GM21619 (cell line): ENCODE measurements around the gene CISH.

ENCODE experiments used
- ATAC-seq: cut with Tn5 transposase; IDR thresholded peaks from one replicate; pipeline ENCODE4 v1.9.1; 2021; ENCODE audit not compliant: unreplicated experiment

Gene CISH

GRCh38 chr3:50615190-50615589 is 3.6 kb upstream of the CISH start:
- no peak for ATAC-seq

- no peak for ATAC-seq
These were observed 1.6 kb upstream of the CISH start for GRCh38 chr3:50612970-50613846.

- ATAC-seq = no peak
These were observed 784 bp upstream of the CISH start for GRCh38 chr3:50612234-50612882.

- no peak for ATAC-seq
These were observed 546 bp downstream of the CISH start for GRCh38 chr3:50610992-50611463.

GRCh38 chr3:50610181-50610971 is 1.2 kb downstream of the CISH start:
- ATAC-seq = no peak

- no peak for ATAC-seq
These were observed 1.9 kb downstream of the CISH start for GRCh38 chr3:50609763-50610085.

- no peak for ATAC-seq
These were observed 2.4 kb downstream of the CISH start for GRCh38 chr3:50609071-50609762.

GRCh38 chr3:50608278-50608677 is 3.3 kb downstream of the CISH start:
- no peak for ATAC-seq

GRCh38 chr3:50607271-50608091 is 4.1 kb downstream of the CISH start:
- no peak for ATAC-seq

GRCh38 chr3:50606596-50606995 is 5.0 kb downstream of the CISH start:
- no peak for ATAC-seq

GRCh38 chr3:50605901-50606326 is 5.7 kb downstream of the CISH start:
- no peak for ATAC-seq

GRCh38 chr3:50604628-50605588 is 6.7 kb downstream of the CISH start:
- ATAC-seq = no peak

- ATAC-seq = no peak
These were observed 7.4 kb downstream of the CISH start for GRCh38 chr3:50604110-50604621.

- no peak for ATAC-seq
These were observed 8.1 kb downstream of the CISH start for GRCh38 chr3:50603261-50604109.

GRCh38 chr3:50602595-50603191 is 8.9 kb downstream of the CISH start:
- no peak for ATAC-seq

- ATAC-seq = peak; percentile 64
These were observed 10.6 kb downstream of the CISH start for GRCh38 chr3:50600841-50601591.
